ENCODE results near the gene JOSD2.
"Not testable (repeated sequence)": the region's sequence is repeated elsewhere in the genome, so short reads cannot be mapped to it uniquely, and the experiment has no call there.

JOSD2 gene

GRCh38 chr19:50546527-50547221 lies 35.7 kb upstream of the JOSD2 start:
- no peak for DNase-seq (ENCODE audit: low spot score)

GRCh38 chr19:50542943-50543342 lies 32.0 kb upstream of the JOSD2 start:
- no peak for DNase-seq (ENCODE audit: low spot score)

- DNase-seq (ENCODE audit: low spot score), result peak; percentile 90
Measured at GRCh38 chr19:50537769-50538230, 26.8 kb upstream of the JOSD2 start.

GRCh38 chr19:50537306-50537685 lies 26.3 kb upstream of the JOSD2 start:
- no peak for DNase-seq (ENCODE audit: low spot score)

- no peak for DNase-seq (ENCODE audit: low spot score)
Measured at GRCh38 chr19:50536662-50537305, 25.8 kb upstream of the JOSD2 start.

- no peak for DNase-seq (ENCODE audit: low spot score)
Measured at GRCh38 chr19:50535672-50536187, 24.7 kb upstream of the JOSD2 start.

- DNase-seq (ENCODE audit: low spot score), result no peak
Measured at GRCh38 chr19:50534478-50534877, 23.5 kb upstream of the JOSD2 start.

GRCh38 chr19:50532952-50533351 lies 22.0 kb upstream of the JOSD2 start:
- no peak for DNase-seq (ENCODE audit: low spot score)

- no peak for DNase-seq (ENCODE audit: low spot score)
Measured at GRCh38 chr19:50531171-50531612, 20.2 kb upstream of the JOSD2 start.

- not testable (repeated sequence) for DNase-seq (ENCODE audit: low spot score)
Measured at GRCh38 chr19:50528052-50528451, 17.1 kb upstream of the JOSD2 start.

- no peak for DNase-seq (ENCODE audit: low spot score)
Measured at GRCh38 chr19:50522881-50523280, 11.9 kb upstream of the JOSD2 start.

GRCh38 chr19:50520822-50521465 lies 10.0 kb upstream of the JOSD2 start:
- DNase-seq (ENCODE audit: low spot score), result no peak

- no peak for DNase-seq (ENCODE audit: low spot score)
Measured at GRCh38 chr19:50519006-50519575, 8.1 kb upstream of the JOSD2 start.

GRCh38 chr19:50518091-50519005 lies 7.4 kb upstream of the JOSD2 start:
- no peak for DNase-seq (ENCODE audit: low spot score)

- no peak for DNase-seq (ENCODE audit: low spot score)
Measured at GRCh38 chr19:50517704-50518075, 6.7 kb upstream of the JOSD2 start.

GRCh38 chr19:50516964-50517703 lies 6.1 kb upstream of the JOSD2 start:
- DNase-seq (ENCODE audit: low spot score), result no peak

GRCh38 chr19:50516456-50516855 lies 5.5 kb upstream of the JOSD2 start:
- no peak for DNase-seq (ENCODE audit: low spot score)

GRCh38 chr19:50515168-50515561 lies 4.2 kb upstream of the JOSD2 start:
- DNase-seq (ENCODE audit: low spot score), result no peak

GRCh38 chr19:50514346-50515167 lies 3.6 kb upstream of the JOSD2 start:
- no peak for DNase-seq (ENCODE audit: low spot score)

GRCh38 chr19:50513746-50514345 lies 2.9 kb upstream of the JOSD2 start, which contains the start of gene ASPDH:
Gene ASPDH, minus strand, starts transcription at chr19:50513913. Its CDS starts 90 bp downstream, at chr19:50513823.
- DNase-seq (ENCODE audit: low spot score), result no peak
